SU-DHL-6 (cell line): Measurements from ENCODE around the gene THAP7.

Experiments
- EZH2phosphoT487 ChIP-seq: fragments of 200-600 bp; sonication (generic), shearing (Covaris generic); conservative IDR thresholded peaks from 2 replicates; pipeline ENCODE4 v1.6.1; 2018; ENCODE audit warnings: mild to moderate bottlenecking, antibody characterized with exemption, low read length, moderate library complexity, mixed read lengths
- TF ChIP-seq, protein P1 (sequence below): fragments of 200-600 bp; sonication (generic); IDR thresholded peaks from one replicate; pipeline ENCODE4 v1.5.1; 2017; ENCODE audit warnings: antibody characterized with exemption, mild to moderate bottlenecking, low read length, moderate library complexity; ENCODE audit not compliant: insufficient read depth, poor library complexity, severe bottlenecking

DNA sequence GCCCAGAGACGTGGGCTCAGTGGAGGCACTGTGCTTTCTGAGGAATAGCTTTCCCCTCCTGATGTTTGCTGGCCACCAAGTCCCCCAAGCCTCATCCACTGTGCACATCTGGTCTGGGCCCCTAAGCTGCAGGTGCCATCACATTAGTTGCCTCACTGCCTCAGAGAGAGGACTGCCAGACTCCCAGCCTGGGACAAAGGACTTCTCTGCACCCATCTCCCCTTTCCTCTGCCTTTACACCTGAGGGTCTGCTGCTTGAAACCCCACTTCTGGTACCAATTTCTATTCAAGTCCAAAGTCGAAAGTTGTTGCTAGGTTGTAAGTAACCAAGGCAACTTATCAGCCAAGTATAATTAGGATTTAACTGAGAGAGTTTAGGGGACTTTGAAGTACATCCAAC, 23.5 kb downstream of the THAP7 start:
- TF ChIP-seq, protein P1, sequence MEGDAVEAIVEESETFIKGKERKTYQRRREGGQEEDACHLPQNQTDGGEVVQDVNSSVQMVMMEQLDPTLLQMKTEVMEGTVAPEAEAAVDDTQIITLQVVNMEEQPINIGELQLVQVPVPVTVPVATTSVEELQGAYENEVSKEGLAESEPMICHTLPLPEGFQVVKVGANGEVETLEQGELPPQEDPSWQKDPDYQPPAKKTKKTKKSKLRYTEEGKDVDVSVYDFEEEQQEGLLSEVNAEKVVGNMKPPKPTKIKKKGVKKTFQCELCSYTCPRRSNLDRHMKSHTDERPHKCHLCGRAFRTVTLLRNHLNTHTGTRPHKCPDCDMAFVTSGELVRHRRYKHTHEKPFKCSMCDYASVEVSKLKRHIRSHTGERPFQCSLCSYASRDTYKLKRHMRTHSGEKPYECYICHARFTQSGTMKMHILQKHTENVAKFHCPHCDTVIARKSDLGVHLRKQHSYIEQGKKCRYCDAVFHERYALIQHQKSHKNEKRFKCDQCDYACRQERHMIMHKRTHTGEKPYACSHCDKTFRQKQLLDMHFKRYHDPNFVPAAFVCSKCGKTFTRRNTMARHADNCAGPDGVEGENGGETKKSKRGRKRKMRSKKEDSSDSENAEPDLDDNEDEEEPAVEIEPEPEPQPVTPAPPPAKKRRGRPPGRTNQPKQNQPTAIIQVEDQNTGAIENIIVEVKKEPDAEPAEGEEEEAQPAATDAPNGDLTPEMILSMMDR: no peak
- no peak for TF ChIP-seq EZH2phosphoT487
